Measurements from ENCODE around the gene AP4B1. TPM values are rescaled to one million over a fixed set of nuclear protein-coding genes. Genes with fewer than 3 reads are reported as not detected.

AP4B1 gene
- total RNA-seq, 6 experiments from 2014 or later = 6.0 to 9.0 (median 7.0) TPM

- Histone ChIP-seq H3K4me3 (no peak overlapping the region), H3K4me1 (peaks cover 0 to 4% (median under 1%) of the 10 kb centered on the region in 4 donors), H3K36me3 (no peaks in the 10 kb centered on the region), H3K27ac (no peak overlapping the region), H3K9me3 (no peaks in the 10 kb centered on the region), H3K27me3 (no peaks in the 10 kb centered on the region)
- no peak for TF ChIP-seq CTCF (IDR thresholded peaks at IDR 0.05)
- DNase-seq = no peak
- WGBS (ENCODE audit: insufficient coverage, low coverage, low lambda C conversion rate, missing lambda C conversion rate) = 97% methylated on average over 4 of the region's 4 CpGs
- no peak for ATAC-seq
- intact Hi-C loops (cut with DNase I) = no loop called here
Observed at GRCh38 chr1:113922957-113923356, 18.4 kb upstream of the AP4B1 start.

GRCh38 chr1:113918243-113918642 is 13.6 kb upstream of the AP4B1 start:
- no peaks in the 10 kb centered on the region for H3K9me3 ChIP-seq
- intact Hi-C loops (cut with DNase I) = no loop called here
- no peaks in the 10 kb centered on the region for H3K36me3 ChIP-seq
- H3K27me3 ChIP-seq = no peaks in the 10 kb centered on the region
- no peak overlapping the region for H3K4me3 ChIP-seq
- DNase-seq (no peak), ATAC-seq (no peak)
- H3K27ac ChIP-seq = no peak overlapping the region
- TF ChIP-seq CTCF (IDR thresholded peaks at IDR 0.05) (no peak), POLR2A (IDR thresholded peaks at IDR 0.05) (no peak)
- no peaks in the 10 kb centered on the region for H3K4me1 ChIP-seq

GRCh38 chr1:113917400-113918082 is 12.9 kb upstream of the AP4B1 start:
- H3K4me3 ChIP-seq = no peak overlapping the region
- H3K36me3 ChIP-seq = no peaks in the 10 kb centered on the region
- TF ChIP-seq CTCF (IDR thresholded peaks at IDR 0.05) (no peak), POLR2A (IDR thresholded peaks at IDR 0.05) (no peak)
- no peak for ATAC-seq
- no peaks in the 10 kb centered on the region for H3K4me1 ChIP-seq
- H3K27ac ChIP-seq = no peak overlapping the region
- H3K9me3 ChIP-seq = no peaks in the 10 kb centered on the region
- intact Hi-C loops (cut with DNase I) = no loop called here
- H3K27me3 ChIP-seq = no peaks in the 10 kb centered on the region
- WGBS (ENCODE audit: insufficient coverage, low coverage, low lambda C conversion rate, missing lambda C conversion rate) = 95% methylated on average over 2 of the region's 2 CpGs
- no peak for DNase-seq

- no peak for ATAC-seq
- Histone ChIP-seq H3K9me3 (no peaks in the 10 kb centered on the region), H3K4me3 (no peak overlapping the region), H3K4me1 (no peaks in the 10 kb centered on the region), H3K36me3 (no peaks in the 10 kb centered on the region), H3K27ac (no peak overlapping the region), H3K27me3 (no peaks in the 10 kb centered on the region)
- intact Hi-C loops (cut with DNase I) = no loop called here
- DNase-seq = no peak
- TF ChIP-seq CTCF (IDR thresholded peaks at IDR 0.05) = no peak
- no peak for TF ChIP-seq POLR2A (IDR thresholded peaks at IDR 0.05)
- WGBS (ENCODE audit: insufficient coverage, low coverage, low lambda C conversion rate, missing lambda C conversion rate) = 80% methylated on average over 1 of the region's 5 CpGs
Observed at GRCh38 chr1:113916974-113917373, 12.4 kb upstream of the AP4B1 start.

All from right lobe of liver (tissue), 6 donors.